GM18519 (cell line): Measurements from ENCODE around the gene QSOX2.
"Not testable (repeated sequence)": the region's sequence is repeated elsewhere in the genome, so short reads cannot be mapped to it uniquely, and the experiment has no call there.

Experiments
- ATAC-seq: cut with Tn5 transposase; IDR thresholded peaks from one replicate; pipeline ENCODE4 v1.9.1; 2021; ENCODE audit warnings: mild to moderate bottlenecking, moderate library complexity; ENCODE audit not compliant: unreplicated experiment, low FRiP score

The QSOX2 gene

GRCh38 chr9:136238342-136238732, 7.3 kb downstream of the QSOX2 start:
- ATAC-seq: no peak

- no peak for ATAC-seq
Measured at GRCh38 chr9:136237486-136238341, 7.9 kb downstream of the QSOX2 start.

GRCh38 chr9:136236471-136237410, 8.9 kb downstream of the QSOX2 start:
- not testable (repeated sequence) for ATAC-seq

GRCh38 chr9:136235709-136236455, 9.7 kb downstream of the QSOX2 start:
- ATAC-seq: no peak

GRCh38 chr9:136235171-136235570, 10.4 kb downstream of the QSOX2 start:
- no peak for ATAC-seq

- ATAC-seq: no peak
Measured at GRCh38 chr9:136234597-136234996, 11.0 kb downstream of the QSOX2 start.

GRCh38 chr9:136233868-136234267, 11.7 kb downstream of the QSOX2 start:
- ATAC-seq: no peak

- no peak for ATAC-seq
Measured at GRCh38 chr9:136233411-136233810, 12.2 kb downstream of the QSOX2 start.

- no peak for ATAC-seq
Measured at GRCh38 chr9:136232969-136233368, 12.6 kb downstream of the QSOX2 start.

- ATAC-seq: no peak
Measured at GRCh38 chr9:136231478-136232297, 13.9 kb downstream of the QSOX2 start.

GRCh38 chr9:136230773-136231172, 14.8 kb downstream of the QSOX2 start:
- ATAC-seq: no peak

- no peak for ATAC-seq
Measured at GRCh38 chr9:136230365-136230764, 15.2 kb downstream of the QSOX2 start.

GRCh38 chr9:136229096-136230065, 16.2 kb downstream of the QSOX2 start:
- ATAC-seq: no peak

GRCh38 chr9:136228107-136228875, 17.3 kb downstream of the QSOX2 start:
- ATAC-seq: no peak

GRCh38 chr9:136226680-136227407, 18.8 kb downstream of the QSOX2 start:
- ATAC-seq: no peak

- ATAC-seq: no peak
Measured at GRCh38 chr9:136225748-136226679, 19.6 kb downstream of the QSOX2 start.
